Ishikawa (cell line): ENCODE measurements around the gene TAF11L2.
"Not testable (repeated sequence)": the region's sequence is repeated elsewhere in the genome, so short reads cannot be mapped to it uniquely, and the experiment has no call there.

Experiments
- CEBPB ChIP-seq: IDR thresholded peaks from 2 replicates; pipeline ENCODE4 v1.6.1; 2012
- CREB1 ChIP-seq: IDR thresholded peaks from 2 replicates; pipeline ENCODE4 v1.6.1; 2012; ENCODE audit warnings: low read depth
- EGR1 ChIP-seq: IDR thresholded peaks from 2 replicates; pipeline ENCODE4 v1.6.1; 2012
- EP300 ChIP-seq: IDR thresholded peaks from 2 replicates; pipeline ENCODE4 v1.6.1; 2012; ENCODE audit warnings: borderline replicate concordance
- FOXM1 ChIP-seq: IDR thresholded peaks from 2 replicates; pipeline ENCODE4 v1.6.1; 2012; ENCODE audit warnings: low read depth, borderline replicate concordance
- MAX ChIP-seq: IDR thresholded peaks from 2 replicates; pipeline ENCODE4 v1.6.1; 2012
- NFIC ChIP-seq: IDR thresholded peaks from 2 replicates; pipeline ENCODE4 v1.6.1; 2012
- RAD21 ChIP-seq: IDR thresholded peaks from 2 replicates; pipeline ENCODE4 v1.6.1; 2012; ENCODE audit warnings: low read depth
- REST ChIP-seq: IDR thresholded peaks from 2 replicates; pipeline ENCODE4 v1.6.1; 2012; ENCODE audit warnings: low read depth, mild to moderate bottlenecking
- TAF1 ChIP-seq: IDR thresholded peaks from 2 replicates; pipeline ENCODE4 v1.6.1; 2012; ENCODE audit warnings: low read depth, mild to moderate bottlenecking
- TCF12 ChIP-seq: IDR thresholded peaks from 2 replicates; pipeline ENCODE4 v1.6.1; 2012; ENCODE audit warnings: low read depth
- TEAD4 ChIP-seq: IDR thresholded peaks from 2 replicates; pipeline ENCODE4 v1.6.1; 2012
- YY1 ChIP-seq: IDR thresholded peaks from 2 replicates; pipeline ENCODE4 v1.6.1; 2012; ENCODE audit warnings: low read depth
- ZBTB7A ChIP-seq: IDR thresholded peaks from 2 replicates; pipeline ENCODE4 v1.6.1; 2012; ENCODE audit warnings: low read depth

- TF ChIP-seq TEAD4, RAD21, TAF1, FOXM1, CREB1, EGR1, YY1, TCF12, MAX, NFIC, EP300, REST, CEBPB, ZBTB7A: not testable (repeated sequence)
Measured at GRCh38 chr5:17521501-17521900, 23.5 kb downstream of the TAF11L2 start, which contains the start of gene TAF11L4.
